H1 (cell line): ENCODE measurements around the gene PDK2. TPM values are rescaled to one million over a fixed set of nuclear protein-coding genes. Genes with fewer than 3 reads are reported as not detected.

ENCODE experiments used
- CTCF ChIA-PET: fragments of 300-600 bp; sonication (Branson Sonifier 250); formaldehyde crosslinking; loops from one replicate; lab custom pipeline; 2021; ENCODE audit not compliant: partially characterized antibody; lab: Charles Lee
- POLR2A ChIA-PET: fragments of 300-600 bp; sonication (Branson Sonifier 250); formaldehyde crosslinking; loops from one replicate; lab custom pipeline; 2021; ENCODE audit warnings: inconsistent platforms; ENCODE audit not compliant: partially characterized antibody; lab: Charles Lee
- DNase-seq, 2 experiments: peaks; one replicate each; pipeline versions ENCODE4 v3.0.0 to v3.0.0-alpha.2; 2010 to 2022; ENCODE audit warnings: low spot score in 2 of 2, low read depth in 1 of 2, mixed read lengths in 1 of 2
- FAIRE-seq: peaks from 2 replicates; lab custom pipeline; 2011; peaks lifted over from hg19 to GRCh38; lab: Jason Lieb, UNC
- H2AFZ ChIP-seq: 2 replicates; pipeline ENCODE4 v1.8.1; 2012; ENCODE audit warnings: low read length, inconsistent platforms
- H2AK5ac ChIP-seq: 2 replicates; pipeline ENCODE4 v1.6.1; 2013; ENCODE audit warnings: low read depth, low read length
- H2BK120ac ChIP-seq: replicated peaks from 2 replicates; pipeline ENCODE3; 2013; ENCODE audit warnings: low read depth, low read length, inconsistent platforms
- H2BK12ac ChIP-seq: 2 replicates; pipeline ENCODE4 v1.6.1; 2013; ENCODE audit warnings: low read depth, low read length
- H2BK15ac ChIP-seq: 2 replicates; pipeline ENCODE4 v1.6.1; 2013; ENCODE audit warnings: low read length
- H2BK20ac ChIP-seq: 2 replicates; pipeline ENCODE4 v1.6.1; 2013; ENCODE audit warnings: low read length
- H2BK5ac ChIP-seq: 2 replicates; pipeline ENCODE4 v1.6.1; 2013; ENCODE audit warnings: low read depth, low read length
- H3K14ac ChIP-seq: 2 replicates; pipeline ENCODE4 v1.6.1; 2013; ENCODE audit warnings: inconsistent platforms; ENCODE audit not compliant: insufficient read length
- H3K18ac ChIP-seq: 2 replicates; pipeline ENCODE4 v1.6.1; 2013; ENCODE audit warnings: low read length; ENCODE audit errors: extremely low read depth
- H3K23ac ChIP-seq: 2 replicates; pipeline ENCODE4 v1.6.1; 2013; ENCODE audit warnings: inconsistent platforms; ENCODE audit not compliant: insufficient read length
- H3K23me2 ChIP-seq: 2 replicates; pipeline ENCODE4 v1.6.1; 2013; ENCODE audit warnings: low read depth, low read length
- H3K27ac ChIP-seq: 2 replicates; pipeline ENCODE4 v1.6.1; 2011; ENCODE audit warnings: low read depth, low read length, inconsistent platforms
- H3K27me3 ChIP-seq, 4 experiments: replicated peaks in 1 of 4; 1 replicate in 1 of 4; 2 replicates in 3 of 4; pipeline versions ENCODE4 v1.6.1 to v1.8.1; 2011 to 2013; ENCODE audit warnings: low read length in 3 of 4, mild to moderate bottlenecking in 3 of 4, inconsistent platforms in 2 of 4, mixed read lengths in 2 of 4, moderate library complexity in 1 of 4; ENCODE audit not compliant: control insufficient read depth in 3 of 4, insufficient read depth in 3 of 4; ENCODE audit errors: extremely low read depth in 1 of 4
- H3K36me3 ChIP-seq, 4 experiments: 2 replicates each; pipeline versions ENCODE4 v1.6.1 to v1.8.1; 2011 to 2013; ENCODE audit warnings: mild to moderate bottlenecking in 4 of 4, low read length in 3 of 4, moderate library complexity in 2 of 4, control low read depth in 1 of 4, inconsistent platforms in 1 of 4; ENCODE audit not compliant: insufficient read depth in 4 of 4, control insufficient read depth in 2 of 4
- H3K4ac ChIP-seq: replicated peaks from 2 replicates; pipeline ENCODE3; 2013; ENCODE audit warnings: low read length, low read depth, mixed read lengths, inconsistent platforms; ENCODE audit not compliant: insufficient read length
- H3K4me1 ChIP-seq, 4 experiments: replicated peaks in 1 of 4; 1 replicate in 1 of 4; 2 replicates in 3 of 4; pipeline versions ENCODE4 v1.6.1 to v1.8.1; 2011 to 2013; ENCODE audit warnings: low read length in 3 of 4, inconsistent platforms in 2 of 4, mixed read lengths in 1 of 4; ENCODE audit not compliant: insufficient read depth in 4 of 4, control insufficient read depth in 3 of 4
- H3K4me2 ChIP-seq, 2 experiments: 2 replicates each; pipeline versions ENCODE4 v1.6.1 to v1.8.1; 2011 to 2013; ENCODE audit warnings: low read depth in 2 of 2, low read length in 2 of 2, control low read depth in 1 of 2, inconsistent platforms in 1 of 2, mild to moderate bottlenecking in 1 of 2; ENCODE audit not compliant: insufficient read depth in 1 of 2
- H3K4me3 ChIP-seq, 4 experiments: fragments of 200-600, 300-600 bp in 1 of 4; sonication (generic), shearing (Covaris generic), sonication (Bioruptor Twin) in 1 of 4; 2 replicates each; pipeline versions ENCODE4 v1.5.1 to v1.8.1; 2011 to 2016; ENCODE audit warnings: low read length in 4 of 4, low read depth in 3 of 4, control low read depth in 2 of 4, inconsistent platforms in 2 of 4, mild to moderate bottlenecking in 2 of 4, mixed read lengths in 1 of 4, moderate library complexity in 1 of 4; ENCODE audit not compliant: insufficient read depth in 2 of 4; ENCODE audit errors: extremely low read depth in 1 of 4
- H3K56ac ChIP-seq: replicated peaks from 2 replicates; pipeline ENCODE3; 2013; ENCODE audit warnings: low read depth, mild to moderate bottlenecking, mixed read lengths, low read length, inconsistent platforms; ENCODE audit not compliant: insufficient read length
- H3K79me1 ChIP-seq: 2 replicates; pipeline ENCODE4 v1.6.1; 2013; ENCODE audit warnings: low read depth, low read length, control low read depth
- H3K79me2 ChIP-seq, 2 experiments: 2 replicates each; pipeline versions ENCODE4 v1.6.1 to v1.8.1; 2012 to 2013; ENCODE audit warnings: low read length in 2 of 2, mild to moderate bottlenecking in 2 of 2, inconsistent platforms in 1 of 2; ENCODE audit not compliant: insufficient read depth in 2 of 2, control insufficient read depth in 1 of 2
- H3K9ac ChIP-seq, 4 experiments: replicated peaks in 1 of 4; 1 replicate in 1 of 4; 2 replicates in 3 of 4; pipeline versions ENCODE4 v1.6.1 to v1.8.1; 2011 to 2013; ENCODE audit warnings: low read depth in 3 of 4, low read length in 3 of 4, control low read depth in 2 of 4, mild to moderate bottlenecking in 2 of 4, moderate library complexity in 2 of 4, inconsistent platforms in 1 of 4; ENCODE audit errors: extremely low read depth in 1 of 4
- H3K9me3 ChIP-seq, 2 experiments: 2 replicates each; pipeline versions ENCODE4 v1.6.1 to v1.8.1; 2012 to 2013; ENCODE audit warnings: mild to moderate bottlenecking in 2 of 2, moderate library complexity in 2 of 2, control low read depth in 1 of 2, inconsistent platforms in 1 of 2, low read depth in 1 of 2, low read length in 1 of 2, mixed read lengths in 1 of 2; ENCODE audit not compliant: insufficient read depth in 2 of 2
- H4K20me1 ChIP-seq, 2 experiments: replicated peaks in 1 of 2; 2 replicates each; pipeline versions ENCODE3 to v1.8.1; 2011 to 2013; ENCODE audit warnings: inconsistent platforms in 2 of 2, low read length in 2 of 2, mild to moderate bottlenecking in 1 of 2; ENCODE audit not compliant: insufficient read depth in 2 of 2, control insufficient read depth in 1 of 2
- H4K5ac ChIP-seq: 2 replicates; pipeline ENCODE4 v1.6.1; 2013; ENCODE audit warnings: low read length, low read depth, mixed read lengths, inconsistent platforms; ENCODE audit not compliant: insufficient read length
- H4K8ac ChIP-seq: 2 replicates; pipeline ENCODE4 v1.8.0; 2013; ENCODE audit warnings: mild to moderate bottlenecking, moderate library complexity, low read length, inconsistent platforms; ENCODE audit not compliant: insufficient read depth; ENCODE audit errors: extremely low read depth
- H4K91ac ChIP-seq: replicated peaks from 2 replicates; pipeline ENCODE3; 2013; ENCODE audit warnings: low read length, mixed read lengths, inconsistent platforms; ENCODE audit not compliant: insufficient read length
- CBX5 ChIP-seq: fragments of 300-800, 300-1000 bp; sonication (generic); IDR thresholded peaks from 2 replicates; pipeline ENCODE4 v1.7.1; 2016; ENCODE audit warnings: antibody characterized with exemption, low read length, low read depth
- CEBPB ChIP-seq: IDR thresholded peaks from 2 replicates; pipeline ENCODE4 v1.6.1; 2012; ENCODE audit warnings: low read depth, low read length
- GTF2F1 ChIP-seq: IDR thresholded peaks from 2 replicates; pipeline ENCODE4 v1.6.1; 2012; ENCODE audit warnings: low read depth, low read length, improper control_type of control experiment, borderline replicate concordance
- MAFK ChIP-seq: IDR thresholded peaks from 2 replicates; pipeline ENCODE4 v1.6.1; 2012; ENCODE audit warnings: low read depth, mild to moderate bottlenecking, improper control_type of control experiment, low read length
- MAX ChIP-seq: IDR thresholded peaks from 2 replicates; pipeline ENCODE4 v1.6.1; 2012; ENCODE audit warnings: inconsistent platforms
- SP2 ChIP-seq: IDR thresholded peaks from 2 replicates; pipeline ENCODE4 v1.6.1; 2012; ENCODE audit warnings: mild to moderate bottlenecking, low read length, inconsistent platforms
- SP4 ChIP-seq: IDR thresholded peaks from 2 replicates; pipeline ENCODE4 v1.6.1; 2012; ENCODE audit warnings: low read length, inconsistent platforms
- TBP ChIP-seq: IDR thresholded peaks from 2 replicates; pipeline ENCODE4 v1.6.1; 2011; ENCODE audit warnings: low read depth, low read length, improper control_type of control experiment
- WGBS, 2 experiments: shearing (Covaris generic) in 1 of 2; methylation state at CpG; one replicate each; pipeline versions ENCODE4 v1.1.6 to v1.1.7; 2013 to 2015; ENCODE audit warnings: low lambda C conversion rate in 2 of 2, mixed read lengths in 2 of 2, inconsistent platforms in 1 of 2, low coverage in 1 of 2, missing lambda C conversion rate in 1 of 2; ENCODE audit not compliant: insufficient replicate concordance in 2 of 2, insufficient coverage in 1 of 2, insufficient read length in 1 of 2; ENCODE audit errors: extremely low coverage in 1 of 2, missing lambda C conversion rate in 1 of 2; 5-methylcytosine and 5-hydroxymethylcytosine counted together
- polyA plus RNA-seq, 7 experiments: library from polyadenylated mRNA; depleted of rRNA in 3 of 7; stranded (reverse) in 5 of 7; unstranded in 2 of 7; fragments of >200 nt in 5 of 7; fragments of 200-250 nt in 2 of 7; gene quantifications; 1 replicate in 5 of 7; 2 replicates in 1 of 7; 4 replicates in 1 of 7; pipeline versions ENCODE4 v1.2.1 to v1.2.3, GENCODE V29; 2011 to 2013; ENCODE audit warnings: missing spikeins in 2 of 7, mixed read lengths in 2 of 7
- total RNA-seq: library from RNA; stranded (reverse); fragmentation: NEBNext Ultra II Directional; extraction: Animal tissue kit (Norgen Biotek cat#: 25700); gene quantifications from 2 replicates; pipeline ENCODE4 v1.2.1, GENCODE V29; 2021

Gene PDK2
- total and polyA plus RNA-seq, 2 of the 8 experiments (the other 6 are each of a cell fraction or from before 2014, with no cell fraction given), result 18.3 to 121 TPM

- H2BK20ac ChIP-seq, result no peak overlapping the region; the same call in 1 of the 2 replicates
- H4K5ac ChIP-seq, result no peak overlapping the region
- CTCF ChIA-PET, result interaction anchor here (0.7 to 1.4 kb wide), 7 partner anchors 10 to 49 kb away, joined by 3 to 11 read pairs (median 4); partner anchors contain the start of gene ITGA3
- no peaks in the 10 kb centered on the region for H3K23me2 ChIP-seq
- H4K8ac ChIP-seq, result peak overlapping the region; percentile 30; the same call in 1 of the 2 replicates
- H3K4me3 ChIP-seq, result no peak overlapping the region
- no peaks in the 10 kb centered on the region for H3K9me3 ChIP-seq
- TF ChIP-seq CEBPB (no peak), MAFK (no peak), MAX (no peak), GTF2F1 (no peak), TBP (no peak), SP2 (no peak), SP4 (no peak), CBX5 (no peak)
- TF ChIP-seq, all 59 proteins: peak for 0
- POLR2A ChIA-PET, result interaction anchor here (0.9 to 1.5 kb wide), 2 partner anchors 8 to 14 kb away, joined by 4 to 8 read pairs; partner anchors contain the start of gene ITGA3
- Histone ChIP-seq H3K23ac (no peak overlapping the region), H3K4me1 (peaks cover 0 to 15% (median 10%) of the 10 kb centered on the region in 4 experiments; a peak in 6 of 7 replicates), H3K18ac (no peak overlapping the region), H2AK5ac (no peak overlapping the region), H3K4ac (no peak overlapping the region), H2BK120ac (no peak overlapping the region), H3K27ac (no peak overlapping the region), H3K56ac (no peak overlapping the region), H2AFZ (no peak overlapping the region), H4K91ac (no peak overlapping the region), H3K27me3 (no peaks in the 10 kb centered on the region), H3K14ac (no peak overlapping the region), H3K79me1 (no peaks in the 10 kb centered on the region), H3K79me2 (no peaks in the 10 kb centered on the region), H4K20me1 (no peaks in the 10 kb centered on the region), H2BK15ac (no peak overlapping the region), H3K36me3 (no peaks in the 10 kb centered on the region), H3K4me2 (no peak overlapping the region), H2BK12ac (peak overlapping the region; percentile 52; the same call in 1 of the 2 replicates), H2BK5ac (no peak overlapping the region), H3K9ac (no peak overlapping the region)
- FAIRE-seq (no peak), DNase-seq (no peak)
- 80% methylated on average over 6 of the region's 6 CpGs; no CpG with 5 or more reads in 1 of the 2 experiments for WGBS, 2 experiments
These were observed 48.5 kb upstream of the PDK2 start for GRCh38 chr17:50046667-50047066.
